GM21825 (cell line): ENCODE results near the gene VAX1.
"Not testable (repeated sequence)": the region's sequence is repeated elsewhere in the genome, so short reads cannot be mapped to it uniquely, and the experiment has no call there.

ENCODE experiments used
- ATAC-seq: cut with Tn5 transposase; IDR thresholded peaks from one replicate; pipeline ENCODE4 v1.9.1; 2021; ENCODE audit warnings: mild to moderate bottlenecking, moderate library complexity; ENCODE audit not compliant: unreplicated experiment

The VAX1 gene

GRCh38 chr10:117084421-117085246 lies 53.4 kb downstream of the VAX1 start:
- not testable (repeated sequence) for ATAC-seq
